Measurements from ENCODE around the gene STRN3. TPM values are rescaled to one million over a fixed set of nuclear protein-coding genes. Genes with fewer than 3 reads are reported as not detected.
"Not testable (repeated sequence)": the region's sequence is repeated elsewhere in the genome, so short reads cannot be mapped to it uniquely, and the experiment has no call there.

STRN3 gene
- total and polyA plus RNA-seq, 4 donors = 6.8 to 47.5 (median 31.2) TPM

DNA sequence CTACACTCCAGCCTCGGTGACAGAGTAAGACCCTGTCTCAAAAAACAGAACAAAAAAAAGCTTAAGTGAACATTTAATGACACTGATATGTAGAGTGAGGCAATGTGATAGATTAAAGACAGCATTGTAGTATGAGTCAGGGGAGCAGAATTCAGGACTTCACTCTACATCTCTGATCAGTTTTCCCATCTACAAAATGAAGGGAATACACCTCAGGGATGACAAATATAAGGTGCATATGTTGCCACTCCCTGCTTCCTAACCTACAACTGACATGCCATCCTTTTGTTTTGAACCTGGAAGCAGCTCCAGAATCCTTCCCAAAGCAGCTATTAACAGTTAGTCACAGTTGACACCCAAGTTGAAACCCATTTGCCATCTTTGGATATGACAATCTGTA, 30.9 kb upstream of the STRN3 start:
- Histone ChIP-seq H3K36me3 (ENCODE audit: control insufficient read depth in 4 of 4, insufficient read depth in 3 of 4, low read depth in 1 of 4, low read length in 3 of 4) (no peaks in the 10 kb centered on the region), H3K9me3 (ENCODE audit: control insufficient read depth in 4 of 4, low read length in 3 of 4) (no peaks in the 10 kb centered on the region), H3K27ac (ENCODE audit: low read depth in 1 of 2, low read length in 2 of 2) (no peak overlapping the region), H3K27me3 (ENCODE audit: control insufficient read depth in 4 of 4, insufficient read depth in 4 of 4, low read length in 3 of 4) (no peaks in the 10 kb centered on the region), H3K9ac (ENCODE audit: low read depth in 1 of 2, low read length in 2 of 2) (no peak overlapping the region), H3K4me1 (ENCODE audit: control insufficient read depth in 4 of 4, insufficient read depth in 4 of 4, low read length in 3 of 4) (peaks cover 6 to 13% (median 8%) of the 10 kb centered on the region in 4 donors), H3K4me3 (ENCODE audit: low read depth in 1 of 3, low read length in 3 of 3) (no peak overlapping the region)
- no peak for DNase-seq (ENCODE audit: low spot score)
- 92% methylated on average over 1 of the region's 1 CpG for WGBS
- no peak for TF ChIP-seq HNF4A (conservative IDR thresholded peaks at IDR 0.05)
- TF ChIP-seq RAD21 (IDR thresholded peaks at IDR 0.05) = no peak
- TF ChIP-seq, protein P1, sequence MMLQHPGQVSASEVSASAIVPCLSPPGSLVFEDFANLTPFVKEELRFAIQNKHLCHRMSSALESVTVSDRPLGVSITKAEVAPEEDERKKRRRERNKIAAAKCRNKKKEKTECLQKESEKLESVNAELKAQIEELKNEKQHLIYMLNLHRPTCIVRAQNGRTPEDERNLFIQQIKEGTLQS (IDR thresholded peaks at IDR 0.05) = no peak

DNA sequence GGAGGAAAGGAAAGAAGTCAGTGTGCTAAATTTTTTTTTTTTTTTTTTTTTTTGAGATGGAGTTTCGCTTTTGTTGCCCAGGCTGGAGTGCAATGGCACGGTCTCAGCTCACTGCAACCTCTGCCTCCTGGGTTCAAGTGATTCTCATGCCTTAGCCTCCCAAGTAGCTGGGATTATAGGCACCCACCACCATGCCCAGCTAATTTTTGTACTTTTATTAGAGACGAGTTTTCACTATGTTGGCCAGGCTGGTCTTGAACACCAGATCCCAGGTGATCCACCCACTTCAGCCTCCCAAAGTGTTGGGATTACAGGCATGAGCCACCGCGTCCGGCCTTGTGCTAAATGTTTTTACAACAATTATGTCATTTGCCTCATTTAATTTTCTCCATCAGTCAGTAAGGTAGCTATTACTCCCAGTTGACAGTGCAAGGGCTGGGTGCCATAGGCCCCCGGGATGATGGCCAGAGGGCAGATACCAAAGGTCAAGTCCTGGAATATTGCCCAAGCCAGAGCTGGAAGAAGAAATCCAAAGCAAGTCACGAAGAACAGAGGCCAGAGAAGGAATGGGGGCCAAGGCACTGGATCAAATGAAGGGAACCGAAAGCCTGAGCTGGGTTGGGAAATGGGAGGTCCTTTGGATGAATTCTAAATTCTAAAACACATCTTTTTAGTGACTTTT, 26.9 kb upstream of the STRN3 start:
- H3K9me3 ChIP-seq (ENCODE audit: control insufficient read depth in 4 of 4, low read length in 3 of 4); H3K27me3 ChIP-seq (ENCODE audit: control insufficient read depth in 4 of 4, insufficient read depth in 4 of 4, low read length in 3 of 4); H3K36me3 ChIP-seq (ENCODE audit: control insufficient read depth in 4 of 4, insufficient read depth in 3 of 4, low read depth in 1 of 4, low read length in 3 of 4); H3K4me3 ChIP-seq (ENCODE audit: low read depth in 1 of 3, low read length in 3 of 3); DNase-seq (ENCODE audit: low spot score); H3K9ac ChIP-seq (ENCODE audit: low read depth in 1 of 2, low read length in 2 of 2): not testable (repeated sequence)
- WGBS = 48% methylated on average over 9 of the region's 9 CpGs
- TF ChIP-seq, protein P2, sequence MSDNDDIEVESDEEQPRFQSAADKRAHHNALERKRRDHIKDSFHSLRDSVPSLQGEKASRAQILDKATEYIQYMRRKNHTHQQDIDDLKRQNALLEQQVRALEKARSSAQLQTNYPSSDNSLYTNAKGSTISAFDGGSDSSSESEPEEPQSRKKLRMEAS (IDR thresholded peaks at IDR 0.05) = peak; percentile 30
- TF ChIP-seq HNF4A (conservative IDR thresholded peaks at IDR 0.05) (peak; percentile 88 to 89), NR2F2 (IDR thresholded peaks at IDR 0.05) (peak; percentile 97), YY1 (IDR thresholded peaks at IDR 0.05) (peak; percentile 23), RXRA (IDR thresholded peaks at IDR 0.05) (peak; percentile 55 to 64), FOXA1 (IDR thresholded peaks at IDR 0.05) (peak; percentile 20), JUND (IDR thresholded peaks at IDR 0.05) (peak in 1 of 2 donors; percentile 56), RAD21 (IDR thresholded peaks at IDR 0.05) (peak; percentile 18 to 38), HNF4G (IDR thresholded peaks at IDR 0.05) (peak; percentile 42)
- Histone ChIP-seq H3K4me1 (ENCODE audit: control insufficient read depth in 4 of 4, insufficient read depth in 4 of 4, low read length in 3 of 4) (peaks cover 3 to 10% (median 6%) of the 10 kb centered on the region in 4 donors), H3K27ac (ENCODE audit: low read depth in 1 of 2, low read length in 2 of 2) (peak overlapping the region; percentile 32 to 60)

DNA sequence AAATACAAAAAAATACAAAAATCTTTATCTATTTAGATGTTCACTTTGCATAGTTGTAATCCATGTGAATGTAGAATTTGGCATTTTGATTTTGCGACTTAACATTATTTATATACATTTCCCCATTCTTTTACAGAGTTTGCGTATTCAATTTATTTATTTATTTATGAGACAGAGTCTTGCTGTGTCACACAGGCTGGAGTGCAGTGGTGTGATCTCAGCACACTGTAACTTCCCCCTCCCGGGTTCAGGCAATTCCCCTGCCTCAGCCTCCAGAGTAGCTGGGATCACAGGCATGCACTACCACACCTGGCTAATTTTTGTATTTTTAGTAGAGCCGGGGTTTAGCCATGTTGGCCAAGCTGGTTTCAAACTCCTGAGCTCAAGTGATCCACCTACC, 25.3 kb upstream of the STRN3 start:
- Histone ChIP-seq H3K9ac (ENCODE audit: low read depth in 1 of 2, low read length in 2 of 2) (no peak overlapping the region), H3K27ac (ENCODE audit: low read depth in 1 of 2, low read length in 2 of 2) (no peak overlapping the region), H3K9me3 (ENCODE audit: control insufficient read depth in 4 of 4, low read length in 3 of 4) (no peaks in the 10 kb centered on the region), H3K4me1 (ENCODE audit: control insufficient read depth in 4 of 4, insufficient read depth in 4 of 4, low read length in 3 of 4) (peaks cover 4 to 10% (median 6%) of the 10 kb centered on the region in 4 donors), H3K36me3 (ENCODE audit: control insufficient read depth in 4 of 4, insufficient read depth in 3 of 4, low read depth in 1 of 4, low read length in 3 of 4) (no peaks in the 10 kb centered on the region), H3K4me3 (ENCODE audit: low read depth in 1 of 3, low read length in 3 of 3) (no peak overlapping the region), H3K27me3 (ENCODE audit: control insufficient read depth in 4 of 4, insufficient read depth in 4 of 4, low read length in 3 of 4) (no peaks in the 10 kb centered on the region)
- DNase-seq (ENCODE audit: low spot score) = no peak
- TF ChIP-seq FOXA2 (IDR thresholded peaks at IDR 0.05) (no peak), TAF1 (conservative IDR thresholded peaks at IDR 0.05) (no peak), JUND (IDR thresholded peaks at IDR 0.05) (no peak), EGR1 (IDR thresholded peaks at IDR 0.05; ENCODE audit: low read depth in 2 of 2) (no peak), FOXA1 (IDR thresholded peaks at IDR 0.05) (no peak), GABPA (IDR thresholded peaks at IDR 0.05 in 1 of 2, conservative IDR thresholded peaks at IDR 0.05 in 1 of 2) (no peak), NR2F2 (IDR thresholded peaks at IDR 0.05) (no peak)
- TF ChIP-seq, protein P2 (IDR thresholded peaks at IDR 0.05) = no peak
- TF ChIP-seq, protein P1 (IDR thresholded peaks at IDR 0.05) = no peak
- 81% methylated on average over 4 of the region's 4 CpGs for WGBS

All from liver (tissue), 9 donors.